ACHN (cell line): ENCODE data around the gene FAM171A1.

Experiments
- DNase-seq: peaks from one replicate; pipeline ENCODE4 v3.0.0-alpha.2; 2015
- in situ Hi-C: cut with HindIII; loops from 2 replicates; pipeline ENCODE4 v1.10.0; 2017; ENCODE audit warnings: low sequenced_read_pairs, low pct_ligation_motif_present, low pct_unique_long_range_greater_than_20kb

FAM171A1 gene

DNA sequence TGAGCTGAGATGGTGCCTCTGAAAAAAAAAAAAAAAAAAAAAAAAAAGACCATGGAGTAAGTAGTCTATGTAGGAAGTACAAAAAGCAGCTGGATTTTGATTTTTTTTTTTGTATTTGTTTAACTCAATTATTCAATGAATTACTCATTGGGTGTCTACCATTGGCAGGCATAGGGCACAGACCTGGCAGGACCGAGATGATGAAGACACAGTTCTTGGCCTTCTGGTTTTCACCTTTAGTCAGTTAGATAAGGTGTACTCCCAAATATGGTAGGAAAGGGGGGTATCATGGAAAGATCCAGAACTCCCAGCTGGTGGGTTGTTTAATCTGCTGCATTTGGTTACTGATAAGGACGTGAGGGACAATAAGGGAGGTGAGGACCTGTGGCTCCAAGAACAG, 105.5 kb downstream of the FAM171A1 start:
- DNase-seq = no peak
- in situ Hi-C loops = no loop called here

DNA sequence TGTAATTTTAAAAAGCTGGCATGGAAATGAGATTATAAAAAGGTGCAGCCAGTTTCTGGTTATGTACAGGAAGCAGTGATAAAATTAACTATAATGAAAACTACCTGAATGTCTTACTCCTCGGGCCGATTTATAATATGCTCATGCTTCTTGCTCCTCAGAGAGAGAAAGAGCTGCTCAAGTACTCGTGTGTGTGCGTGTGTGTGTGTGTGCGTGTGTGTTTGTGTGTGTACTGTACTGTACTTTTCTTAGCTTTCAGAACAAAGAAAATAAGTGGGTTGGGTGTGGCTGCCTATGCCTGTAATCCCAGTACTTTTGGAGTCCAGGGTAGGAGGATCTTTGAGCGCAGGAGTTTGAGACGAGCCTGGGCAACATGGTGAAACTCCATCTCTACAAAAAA, 106.0 kb downstream of the FAM171A1 start:
- in situ Hi-C loops = no loop called here
- DNase-seq = no peak

DNA sequence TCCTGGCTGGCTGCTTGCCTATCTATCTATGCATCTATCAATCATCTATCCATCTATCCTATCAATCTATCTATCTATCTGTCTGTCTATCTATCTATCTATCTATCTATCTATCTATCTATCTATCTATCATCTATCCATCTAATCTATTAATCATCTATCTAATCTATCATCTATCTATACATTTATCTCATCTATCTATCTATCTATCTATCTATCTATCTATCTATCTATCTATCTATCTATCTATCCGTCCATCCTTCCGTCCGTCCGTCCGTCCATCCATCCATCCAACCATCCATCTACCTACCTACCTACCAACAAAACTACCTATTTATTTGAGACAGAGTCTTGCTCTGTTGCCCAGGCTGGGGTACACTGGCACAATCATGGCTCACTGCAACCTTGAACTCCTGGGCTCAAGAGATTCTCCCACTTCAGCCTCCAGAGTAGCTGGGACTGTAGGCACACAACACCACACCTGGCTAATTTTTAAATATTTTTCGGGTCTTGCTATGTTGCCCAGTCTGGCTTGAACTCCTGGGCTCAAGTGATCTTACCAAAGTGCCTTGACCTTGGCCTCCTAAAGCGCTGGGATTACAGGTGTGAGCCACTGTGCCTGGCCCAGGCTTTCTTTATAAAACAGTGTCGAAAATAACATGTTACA, 107.3 kb downstream of the FAM171A1 start:
- DNase-seq = no peak
- in situ Hi-C loops = no loop called here

DNA sequence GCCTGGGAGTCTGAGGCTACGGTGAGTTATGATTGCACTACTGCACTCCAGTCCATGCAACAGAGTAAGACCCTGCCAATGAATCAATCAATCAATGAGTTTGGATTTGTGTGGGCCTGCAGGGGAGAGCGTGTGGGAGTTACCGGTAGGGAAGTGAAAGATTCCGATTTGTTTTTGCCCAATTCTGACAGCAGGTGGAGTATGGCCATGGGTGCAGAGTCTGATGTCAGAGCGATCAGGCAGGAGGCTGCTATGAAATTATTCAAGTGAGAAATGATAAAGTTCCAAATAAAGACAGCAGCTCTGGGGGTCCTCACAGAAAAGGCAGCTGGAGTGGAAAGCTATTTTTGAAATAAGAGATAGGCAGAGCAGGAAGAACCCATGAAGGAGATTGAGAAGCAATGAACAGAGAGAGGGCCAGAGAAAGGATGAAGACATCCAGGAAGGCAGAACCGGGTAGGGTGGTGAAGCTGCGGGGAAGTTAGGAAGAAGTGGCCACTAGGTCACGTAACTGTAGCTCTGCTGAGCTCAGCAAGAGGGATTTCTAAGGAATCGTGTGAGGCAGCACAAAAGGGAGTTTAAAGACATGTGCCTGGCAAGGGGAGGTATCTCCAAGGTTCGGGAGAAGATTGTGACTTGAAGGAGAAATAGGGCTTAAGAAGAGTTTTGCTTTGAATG, 108.9 kb downstream of the FAM171A1 start:
- peak; percentile 11 for DNase-seq
- in situ Hi-C loops = no loop called here

DNA sequence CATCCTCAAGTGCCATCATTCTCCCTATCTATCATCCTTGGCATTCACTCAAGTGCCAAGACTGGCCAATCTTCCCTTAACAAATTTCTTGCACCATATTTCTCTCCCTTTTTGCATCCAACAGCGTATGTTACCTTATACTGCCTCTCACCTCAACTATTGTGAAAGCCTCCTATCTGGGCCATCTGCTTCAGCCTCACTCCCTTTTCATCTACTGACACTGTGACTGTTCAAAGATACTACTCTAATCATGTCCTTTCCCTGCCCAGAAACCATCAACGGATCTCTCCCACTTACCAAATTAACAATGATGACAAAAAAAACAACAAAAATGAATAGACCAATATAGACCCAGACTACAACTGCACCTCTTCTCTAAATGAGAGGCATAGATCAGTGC, 112.0 kb downstream of the FAM171A1 start:
- no peak for DNase-seq
- in situ Hi-C loops = no loop called here

DNA sequence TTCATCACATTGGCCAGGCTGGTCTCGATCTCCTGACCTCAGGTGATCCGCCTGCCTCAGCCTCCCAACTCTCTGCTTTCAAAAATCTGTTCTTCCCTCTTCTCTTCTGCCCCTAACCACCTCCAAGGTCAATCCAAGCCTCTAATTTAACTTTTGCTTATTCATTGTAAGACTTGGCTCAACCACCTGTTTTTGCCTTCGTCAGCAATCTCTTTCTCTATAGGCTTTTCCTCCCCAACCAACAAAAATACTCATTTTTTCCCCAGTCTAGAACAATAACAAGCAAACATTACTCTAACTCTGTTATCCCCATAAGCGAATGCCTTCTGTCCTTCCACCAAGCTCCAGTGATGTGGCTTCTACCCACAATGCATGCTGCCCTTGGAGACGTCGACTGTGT, 112.8 kb downstream of the FAM171A1 start:
- in situ Hi-C loops = no loop called here
- no peak for DNase-seq

DNA sequence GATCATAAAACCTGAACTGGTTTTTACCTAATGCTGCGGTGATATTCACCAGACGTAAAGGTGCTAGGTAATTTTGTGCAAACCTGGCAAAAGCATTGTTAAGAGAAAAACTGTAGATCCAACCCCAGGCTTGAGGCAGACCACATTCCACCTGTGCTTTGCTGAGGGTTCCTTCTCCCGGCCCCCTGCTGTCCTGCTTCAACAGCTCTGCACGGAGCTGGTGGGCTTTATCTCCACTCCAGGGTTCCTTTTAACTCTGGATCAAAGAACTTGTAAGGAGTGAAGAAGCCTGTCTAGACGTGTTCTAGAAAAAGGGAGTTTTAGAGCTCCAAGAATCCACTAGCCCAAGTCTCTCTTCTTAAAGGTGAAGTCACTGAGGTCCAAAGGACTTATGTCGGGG, 115.1 kb downstream of the FAM171A1 start:
- in situ Hi-C loops = no loop called here
- no peak for DNase-seq

DNA sequence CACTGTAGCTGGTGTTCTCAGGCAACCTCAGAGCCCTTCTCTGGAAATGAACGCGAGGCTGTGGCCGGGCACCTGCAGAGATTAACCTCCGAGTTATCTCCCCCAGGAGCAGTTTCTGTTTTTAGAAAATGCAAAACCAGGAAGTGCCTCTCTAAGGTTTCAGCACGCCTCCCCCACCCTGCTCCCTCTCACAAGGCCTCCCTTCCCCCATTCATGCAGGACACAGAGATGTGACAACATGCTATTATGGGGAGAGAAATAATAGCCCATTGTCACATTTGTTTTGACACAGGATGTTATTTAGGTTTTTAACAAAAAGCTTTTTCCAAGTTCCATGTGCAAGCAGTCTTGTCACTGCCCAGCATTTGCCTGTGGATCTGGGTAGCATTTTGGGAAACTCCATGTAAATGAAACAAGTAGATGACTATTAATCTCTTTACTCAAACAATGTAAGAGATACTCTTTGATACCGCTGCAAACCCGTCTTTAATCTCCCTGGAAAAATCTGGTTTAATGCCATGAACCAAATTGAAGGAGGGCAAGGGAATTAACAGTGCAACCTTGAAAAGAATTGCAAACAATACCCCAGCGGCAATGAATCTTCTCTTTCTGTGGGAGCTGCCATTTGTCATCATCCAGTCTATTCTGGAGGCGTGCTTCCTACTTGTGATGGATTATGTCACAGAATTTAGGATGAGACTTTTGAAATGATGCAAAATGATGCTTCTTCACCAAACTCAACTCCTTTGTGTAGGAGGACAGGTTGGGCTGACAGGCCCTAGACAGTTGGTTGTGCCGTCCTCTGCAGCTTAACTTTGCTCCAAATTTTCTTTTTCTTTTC, 116.1 kb downstream of the FAM171A1 start:
- in situ Hi-C loops = no loop called here
- no peak for DNase-seq

DNA sequence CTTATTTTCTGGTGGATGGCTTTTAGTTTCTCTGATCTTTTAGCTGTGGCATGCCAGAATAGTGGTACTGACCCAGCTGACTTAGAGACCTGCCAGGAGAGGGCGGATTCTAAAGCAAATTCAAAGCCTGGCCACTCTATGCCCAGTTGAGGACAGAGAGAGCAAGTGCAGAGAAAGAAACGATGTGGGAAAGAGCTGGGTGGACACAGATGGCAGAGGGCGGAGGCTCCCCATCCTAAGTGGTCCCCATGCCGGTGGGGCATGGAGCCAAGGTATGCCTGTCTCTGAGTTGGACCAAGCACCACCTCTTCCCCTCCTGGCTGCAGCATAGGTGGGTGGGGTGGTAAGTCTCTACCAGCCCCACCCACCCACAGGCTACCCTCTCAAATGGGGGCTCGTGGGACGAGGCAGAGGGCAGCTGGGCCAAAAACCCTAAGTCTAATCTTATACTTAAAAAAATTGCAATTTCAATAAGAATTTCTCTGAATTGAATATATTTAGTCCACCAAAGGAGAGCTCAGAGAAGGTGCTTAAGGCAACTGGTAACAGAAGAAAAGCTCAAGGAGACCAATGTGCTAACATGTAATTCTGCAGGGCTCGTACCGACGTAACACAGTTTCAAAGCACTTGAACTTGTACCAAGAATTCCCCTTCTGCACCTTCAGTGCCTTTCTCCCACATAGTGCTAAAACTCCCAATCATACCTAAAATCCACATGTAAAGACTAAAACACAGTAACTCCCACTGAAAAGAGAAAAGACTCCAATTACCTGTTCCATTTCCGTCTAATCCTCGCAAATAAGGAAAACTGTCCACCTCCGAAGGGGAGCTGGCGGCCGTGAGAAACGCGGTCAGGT, 116.9 kb downstream of the FAM171A1 start:
- in situ Hi-C loops = no loop called here
- DNase-seq = no peak

DNA sequence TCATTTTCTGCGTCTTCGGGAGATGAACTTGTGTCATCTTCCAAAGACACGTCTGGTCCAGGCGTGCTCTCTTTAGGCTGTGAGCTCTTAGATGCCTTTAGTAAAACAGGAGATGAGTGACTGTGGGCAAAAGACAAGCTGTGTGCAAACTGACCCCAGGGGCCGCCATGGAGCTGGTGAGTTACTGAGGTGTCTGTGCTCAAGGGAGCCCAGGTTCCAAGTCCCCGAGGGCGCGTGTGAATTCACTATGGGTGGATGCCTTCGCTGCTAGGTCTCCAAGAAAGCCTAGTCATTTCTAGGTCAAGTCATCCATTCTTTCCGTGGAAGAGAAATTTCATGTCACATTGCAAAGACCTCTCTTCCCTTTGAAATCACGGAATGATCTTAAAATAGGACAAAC, 118.7 kb downstream of the FAM171A1 start:
- in situ Hi-C loops = no loop called here
- DNase-seq = no peak

DNA sequence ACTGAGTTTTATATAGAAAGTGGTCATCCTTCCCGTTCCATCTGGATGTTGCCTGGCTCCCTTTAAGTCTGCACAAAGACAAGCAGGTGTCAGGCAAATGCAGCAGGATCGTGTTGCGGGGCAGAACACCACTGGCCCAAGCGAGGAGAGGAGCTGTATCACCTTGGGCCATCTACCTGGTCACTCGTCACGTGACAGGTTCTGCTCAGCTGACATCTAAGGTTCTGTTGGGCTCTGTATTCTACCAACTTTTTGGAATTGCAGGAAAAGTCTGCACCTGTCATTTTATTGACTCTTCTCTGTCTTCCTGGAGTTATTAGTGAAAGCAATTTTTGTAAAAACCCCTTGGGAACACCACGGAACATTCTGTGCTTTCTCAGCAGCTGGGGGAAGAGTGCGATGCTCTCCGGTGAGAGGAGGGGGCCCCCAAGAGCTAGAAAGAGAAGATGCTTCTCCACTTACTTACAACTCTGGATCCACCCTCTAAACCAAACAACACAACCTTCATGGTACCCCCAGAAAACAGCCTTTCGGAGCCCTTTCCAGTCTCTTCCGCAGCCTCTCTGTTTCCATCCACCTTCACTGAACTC, 119.2 kb downstream of the FAM171A1 start:
- DNase-seq = no peak
- in situ Hi-C loops = no loop called here

DNA sequence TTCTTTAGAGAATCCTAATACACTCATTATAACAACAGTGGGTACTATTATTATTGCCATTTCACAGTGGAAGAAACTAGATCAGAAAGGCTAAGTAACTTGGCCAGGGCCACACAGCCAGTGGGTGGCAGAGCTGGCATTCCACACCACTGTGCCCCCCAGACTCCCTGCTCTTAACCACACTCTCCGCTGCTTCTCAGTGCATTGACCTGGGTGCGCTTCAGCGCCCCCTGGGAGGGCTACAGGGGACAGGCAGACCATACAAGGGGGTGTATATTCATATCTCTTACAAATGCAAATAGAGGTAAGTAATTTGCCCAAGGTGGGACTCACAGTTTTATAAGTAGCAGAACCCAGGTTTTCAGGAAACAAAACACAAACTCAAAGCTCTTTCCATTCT, 125.6 kb downstream of the FAM171A1 start:
- in situ Hi-C loops = no loop called here
- DNase-seq = peak; percentile 27

DNA sequence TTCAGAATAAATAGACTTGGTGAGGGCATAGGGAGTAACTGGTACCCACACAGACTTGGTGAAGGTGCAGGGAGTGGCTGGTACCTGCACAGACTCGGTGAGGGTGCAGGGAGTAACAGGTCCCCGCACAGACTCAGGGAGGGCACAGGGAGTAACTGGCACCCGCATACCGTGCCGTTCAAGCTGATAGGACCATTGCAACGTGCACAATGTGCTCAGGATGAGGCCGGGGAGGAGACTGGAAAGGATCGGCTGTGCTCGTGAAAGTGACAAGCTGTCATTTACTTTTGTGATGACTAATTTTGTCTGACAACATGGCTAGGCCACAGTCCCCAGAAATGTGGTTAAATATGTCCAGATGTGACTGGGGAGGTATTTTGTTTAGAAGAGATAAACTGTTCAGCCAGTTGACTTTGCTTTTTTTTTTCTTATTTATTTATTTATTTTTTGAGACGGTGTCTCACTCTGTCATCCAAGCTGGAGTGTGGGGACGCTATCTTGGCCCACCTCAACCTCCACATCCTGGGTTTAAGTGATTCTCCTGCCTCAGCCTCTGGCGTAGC, 126.4 kb downstream of the FAM171A1 start:
- DNase-seq = no peak
- in situ Hi-C loops = no loop called here

DNA sequence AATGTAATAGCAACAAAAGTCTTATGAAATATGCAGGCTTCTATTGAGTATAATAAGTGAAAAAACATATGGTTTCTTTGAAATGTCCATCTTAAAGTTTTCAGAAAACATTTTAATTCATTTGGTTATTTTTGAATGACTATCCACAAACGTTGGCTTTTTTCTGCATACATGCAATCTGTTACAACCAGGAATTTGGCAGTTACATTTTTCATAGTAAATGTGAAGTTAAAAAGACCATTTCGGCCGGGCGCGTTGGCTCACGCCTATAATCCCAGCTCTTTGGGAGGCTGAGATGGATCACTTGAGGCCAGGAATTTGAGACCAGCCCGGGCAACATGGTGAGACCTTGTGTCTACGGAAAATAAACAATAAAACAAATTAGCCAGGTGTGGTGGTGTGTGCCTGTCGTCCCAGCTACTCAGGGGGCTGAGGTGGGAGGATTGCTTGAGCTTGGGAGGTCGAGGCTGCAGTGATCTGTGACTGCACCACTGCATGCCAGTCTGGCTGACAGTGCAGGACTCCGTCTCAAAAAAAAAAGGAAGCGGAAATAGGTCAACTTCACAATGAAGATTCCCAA, 128.7 kb downstream of the FAM171A1 start:
- in situ Hi-C loops = no loop called here
- DNase-seq = no peak

DNA sequence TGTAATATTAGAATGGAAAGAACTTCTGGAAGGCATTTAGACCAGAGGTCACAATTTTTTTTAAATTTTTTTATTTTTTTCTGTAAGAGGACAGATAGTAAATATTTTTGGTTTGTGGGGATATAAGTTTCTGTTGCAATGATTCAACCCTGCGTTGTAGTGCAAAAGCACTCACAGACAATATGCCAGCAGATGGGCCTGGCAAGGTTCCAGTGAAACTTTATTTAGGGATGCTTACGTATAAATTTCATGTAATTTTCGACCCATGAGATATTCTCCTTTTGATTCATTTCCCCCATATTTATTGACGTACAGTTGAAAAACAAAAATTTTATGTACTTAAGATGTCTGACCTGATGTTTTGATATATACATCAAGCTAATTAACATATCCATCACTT, 129.8 kb downstream of the FAM171A1 start:
- no peak for DNase-seq
- in situ Hi-C loops = no loop called here

DNA sequence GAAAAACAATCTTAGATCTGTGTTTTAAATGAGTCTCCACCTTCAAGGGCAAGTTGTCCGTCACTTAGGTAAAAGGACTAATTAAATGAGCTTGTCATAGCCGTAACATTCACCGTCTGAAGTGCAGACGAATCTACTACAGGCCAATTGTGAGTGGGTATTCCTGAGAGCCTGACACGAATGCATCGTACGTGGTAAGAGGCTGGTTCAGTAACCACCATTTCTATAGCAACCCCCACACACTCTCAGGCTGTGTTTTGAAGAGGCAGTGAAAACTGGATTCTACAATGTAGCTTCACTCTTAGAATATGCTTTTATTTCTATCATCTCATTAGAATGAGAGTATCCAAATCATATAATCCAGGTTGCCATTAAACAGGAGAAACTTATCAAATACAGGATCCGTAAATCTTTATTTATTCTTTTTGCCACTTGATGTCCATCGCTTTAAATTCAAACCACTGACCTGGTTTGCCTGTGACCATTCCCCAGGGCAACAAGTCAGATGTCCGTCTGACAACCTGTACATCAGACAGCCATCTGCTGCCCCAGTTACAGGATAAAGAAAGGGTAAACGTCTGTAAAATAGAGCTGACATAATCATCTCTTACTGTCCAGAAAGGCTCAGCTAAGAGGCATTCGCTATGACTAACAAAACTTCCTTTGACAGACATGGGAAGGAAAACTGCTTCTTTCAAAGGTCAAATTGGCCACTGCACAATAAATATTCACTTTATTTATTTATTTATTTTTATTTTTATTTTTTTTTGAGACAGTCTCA, 132.3 kb downstream of the FAM171A1 start:
- in situ Hi-C loops = no loop called here
- no peak for DNase-seq

DNA sequence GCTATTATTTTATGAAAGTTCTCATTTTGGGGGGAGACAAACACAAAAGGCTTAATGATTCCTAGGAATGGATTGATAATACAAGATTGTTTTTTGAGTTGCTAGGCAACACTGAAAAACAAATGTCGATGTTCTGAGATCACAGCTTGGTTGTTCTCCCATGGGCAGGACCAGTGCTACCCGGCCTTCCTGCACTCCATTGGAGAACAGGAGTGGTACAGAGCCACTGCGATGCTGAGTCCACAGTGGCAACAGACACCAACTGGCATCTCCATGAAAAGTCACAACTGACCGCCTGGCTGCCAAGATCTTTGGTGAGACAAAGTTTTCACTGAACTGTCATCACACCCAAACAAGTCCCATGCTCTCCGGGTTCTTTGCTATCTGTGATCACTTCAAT, 133.7 kb downstream of the FAM171A1 start:
- in situ Hi-C loops = no loop called here
- DNase-seq = peak; percentile 71
